Liver (tissue), 3 donors: ENCODE results near the gene ADAMTS3.

Source experiments
- EGR1 ChIP-seq, 2 donors: IDR thresholded peaks; 2 replicates each; pipeline ENCODE4 v1.6.1; 2016 to 2018; ENCODE audit warnings: antibody characterized with exemption in 2 of 2, low read depth in 2 of 2
- GABPA ChIP-seq, 2 donors: IDR thresholded peaks in 1 of 2; conservative IDR thresholded peaks in 1 of 2; 2 replicates each; pipeline ENCODE4 v1.6.1; 2016; ENCODE audit warnings: antibody characterized with exemption in 2 of 2, mild to moderate bottlenecking in 1 of 2, moderate library complexity in 1 of 2
- JUND ChIP-seq, 2 donors: IDR thresholded peaks; 2 replicates each; pipeline ENCODE4 v1.6.1; 2016; ENCODE audit warnings: antibody characterized with exemption in 2 of 2
- RAD21 ChIP-seq, 2 donors: IDR thresholded peaks; 2 replicates each; pipeline ENCODE4 v1.6.1; 2016; ENCODE audit warnings: antibody characterized with exemption in 2 of 2, mild to moderate bottlenecking in 2 of 2
- SP1 ChIP-seq: IDR thresholded peaks from 2 replicates; pipeline ENCODE4 v1.6.1; 2018; ENCODE audit warnings: antibody characterized with exemption, mild to moderate bottlenecking
- TAF1 ChIP-seq: conservative IDR thresholded peaks from 2 replicates; pipeline ENCODE4 v1.6.1; 2016; ENCODE audit warnings: antibody characterized with exemption, mild to moderate bottlenecking
- YY1 ChIP-seq: IDR thresholded peaks from 2 replicates; pipeline ENCODE4 v1.6.1; 2016; ENCODE audit warnings: antibody characterized with exemption, mild to moderate bottlenecking
- TF ChIP-seq, protein P1 (sequence below): fragments of 150-350 bp; IDR thresholded peaks from 2 replicates; pipeline ENCODE4 v1.5.1; 2017; ENCODE audit warnings: improper control_type of control experiment, low read depth, low read length; ENCODE audit not compliant: missing input control
- TF ChIP-seq, protein P2 (sequence below): IDR thresholded peaks from 2 replicates; pipeline ENCODE4 v1.6.1; 2016; ENCODE audit warnings: antibody characterized with exemption
- TF ChIP-seq, protein P3 (sequence below): IDR thresholded peaks from 2 replicates; pipeline ENCODE4 v1.6.1; 2016; ENCODE audit warnings: antibody characterized with exemption
- TF ChIP-seq, protein P4 (sequence below): IDR thresholded peaks from 2 replicates; pipeline ENCODE4 v1.6.1; 2016; ENCODE audit warnings: antibody characterized with exemption, mild to moderate bottlenecking
- donor health status: healthy.
- donor health status: healthy.

DNA sequence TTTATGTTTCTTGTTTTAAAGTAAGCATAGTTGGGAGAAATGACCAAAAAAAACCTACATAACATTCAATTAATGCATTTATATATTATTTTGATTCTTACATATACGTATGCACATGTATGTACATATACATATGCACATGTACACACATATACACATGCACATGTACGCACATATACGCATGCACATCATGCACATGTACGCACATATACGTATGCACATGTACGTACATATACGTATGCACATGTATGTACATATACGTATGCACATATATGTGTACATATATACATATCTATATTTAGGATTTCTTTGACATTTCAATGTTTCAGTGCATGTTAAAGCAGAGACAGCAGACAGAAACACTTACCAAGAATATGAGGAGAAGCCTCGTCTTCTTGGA is 263.4 kb downstream of the ADAMTS3 start:
- TF ChIP-seq, protein P1, sequence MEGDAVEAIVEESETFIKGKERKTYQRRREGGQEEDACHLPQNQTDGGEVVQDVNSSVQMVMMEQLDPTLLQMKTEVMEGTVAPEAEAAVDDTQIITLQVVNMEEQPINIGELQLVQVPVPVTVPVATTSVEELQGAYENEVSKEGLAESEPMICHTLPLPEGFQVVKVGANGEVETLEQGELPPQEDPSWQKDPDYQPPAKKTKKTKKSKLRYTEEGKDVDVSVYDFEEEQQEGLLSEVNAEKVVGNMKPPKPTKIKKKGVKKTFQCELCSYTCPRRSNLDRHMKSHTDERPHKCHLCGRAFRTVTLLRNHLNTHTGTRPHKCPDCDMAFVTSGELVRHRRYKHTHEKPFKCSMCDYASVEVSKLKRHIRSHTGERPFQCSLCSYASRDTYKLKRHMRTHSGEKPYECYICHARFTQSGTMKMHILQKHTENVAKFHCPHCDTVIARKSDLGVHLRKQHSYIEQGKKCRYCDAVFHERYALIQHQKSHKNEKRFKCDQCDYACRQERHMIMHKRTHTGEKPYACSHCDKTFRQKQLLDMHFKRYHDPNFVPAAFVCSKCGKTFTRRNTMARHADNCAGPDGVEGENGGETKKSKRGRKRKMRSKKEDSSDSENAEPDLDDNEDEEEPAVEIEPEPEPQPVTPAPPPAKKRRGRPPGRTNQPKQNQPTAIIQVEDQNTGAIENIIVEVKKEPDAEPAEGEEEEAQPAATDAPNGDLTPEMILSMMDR: no peak
- TF ChIP-seq, protein P2, sequence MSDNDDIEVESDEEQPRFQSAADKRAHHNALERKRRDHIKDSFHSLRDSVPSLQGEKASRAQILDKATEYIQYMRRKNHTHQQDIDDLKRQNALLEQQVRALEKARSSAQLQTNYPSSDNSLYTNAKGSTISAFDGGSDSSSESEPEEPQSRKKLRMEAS: no peak
- TF ChIP-seq RAD21 (IDR thresholded peaks at IDR 0.05) (no peak), SP1 (no peak), JUND (IDR thresholded peaks at IDR 0.05) (no peak), GABPA (IDR thresholded peaks at IDR 0.05 in 1 of 2, conservative IDR thresholded peaks at IDR 0.05 in 1 of 2) (no peak), TAF1 (no peak), YY1 (no peak), EGR1 (IDR thresholded peaks at IDR 0.05; ENCODE audit: low read depth in 2 of 2) (no peak)
- TF ChIP-seq, protein P3, sequence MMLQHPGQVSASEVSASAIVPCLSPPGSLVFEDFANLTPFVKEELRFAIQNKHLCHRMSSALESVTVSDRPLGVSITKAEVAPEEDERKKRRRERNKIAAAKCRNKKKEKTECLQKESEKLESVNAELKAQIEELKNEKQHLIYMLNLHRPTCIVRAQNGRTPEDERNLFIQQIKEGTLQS: no peak
- TF ChIP-seq, protein P4, sequence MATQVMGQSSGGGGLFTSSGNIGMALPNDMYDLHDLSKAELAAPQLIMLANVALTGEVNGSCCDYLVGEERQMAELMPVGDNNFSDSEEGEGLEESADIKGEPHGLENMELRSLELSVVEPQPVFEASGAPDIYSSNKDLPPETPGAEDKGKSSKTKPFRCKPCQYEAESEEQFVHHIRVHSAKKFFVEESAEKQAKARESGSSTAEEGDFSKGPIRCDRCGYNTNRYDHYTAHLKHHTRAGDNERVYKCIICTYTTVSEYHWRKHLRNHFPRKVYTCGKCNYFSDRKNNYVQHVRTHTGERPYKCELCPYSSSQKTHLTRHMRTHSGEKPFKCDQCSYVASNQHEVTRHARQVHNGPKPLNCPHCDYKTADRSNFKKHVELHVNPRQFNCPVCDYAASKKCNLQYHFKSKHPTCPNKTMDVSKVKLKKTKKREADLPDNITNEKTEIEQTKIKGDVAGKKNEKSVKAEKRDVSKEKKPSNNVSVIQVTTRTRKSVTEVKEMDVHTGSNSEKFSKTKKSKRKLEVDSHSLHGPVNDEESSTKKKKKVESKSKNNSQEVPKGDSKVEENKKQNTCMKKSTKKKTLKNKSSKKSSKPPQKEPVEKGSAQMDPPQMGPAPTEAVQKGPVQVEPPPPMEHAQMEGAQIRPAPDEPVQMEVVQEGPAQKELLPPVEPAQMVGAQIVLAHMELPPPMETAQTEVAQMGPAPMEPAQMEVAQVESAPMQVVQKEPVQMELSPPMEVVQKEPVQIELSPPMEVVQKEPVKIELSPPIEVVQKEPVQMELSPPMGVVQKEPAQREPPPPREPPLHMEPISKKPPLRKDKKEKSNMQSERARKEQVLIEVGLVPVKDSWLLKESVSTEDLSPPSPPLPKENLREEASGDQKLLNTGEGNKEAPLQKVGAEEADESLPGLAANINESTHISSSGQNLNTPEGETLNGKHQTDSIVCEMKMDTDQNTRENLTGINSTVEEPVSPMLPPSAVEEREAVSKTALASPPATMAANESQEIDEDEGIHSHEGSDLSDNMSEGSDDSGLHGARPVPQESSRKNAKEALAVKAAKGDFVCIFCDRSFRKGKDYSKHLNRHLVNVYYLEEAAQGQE: no peak
